PC-9 (cell line): ENCODE results near the gene HSPA9. TPM values are rescaled to one million over a fixed set of nuclear protein-coding genes. Genes with fewer than 3 reads are reported as not detected.

ENCODE experiments used
- BruUV-seq: library from RNA; stranded (reverse); fragments of 400-500 nt; replicated peaks from 2 replicates; lab custom pipeline; 2021; lab: Mats Ljungman, UMichigan
- CTCF ChIA-PET: fragments of 300-600 bp; sonication (Branson Sonifier 250); formaldehyde crosslinking; loops from one replicate; lab custom pipeline; 2022; ENCODE audit warnings: antibody characterized with exemption; lab: Charles Lee
- POLR2A ChIA-PET: fragments of 300-600 bp; sonication (Branson Sonifier 250); formaldehyde crosslinking; loops from one replicate; lab custom pipeline; 2022; ENCODE audit warnings: antibody characterized with exemption; ENCODE audit not compliant: unreplicated experiment; lab: Charles Lee
- DNase-seq, 2 experiments: peaks; one replicate each; pipeline versions ENCODE4 v3.0.0 to v3.0.0-alpha.2; 2015 to 2022; ENCODE audit warnings: mixed read lengths in 1 of 2
- H2AFZ ChIP-seq: fragments of 200-600 bp; sonication (generic); 2 replicates; pipeline ENCODE4 v1.8.1; 2017; ENCODE audit warnings: antibody characterized with exemption
- H3F3A ChIP-seq: fragments of 200-600 bp; sonication (generic); 2 replicates; pipeline ENCODE4 v1.8.1; 2017; ENCODE audit warnings: antibody characterized with exemption, mild to moderate bottlenecking, low read depth; ENCODE audit not compliant: insufficient read depth
- H3K27ac ChIP-seq: fragments of 200-600 bp; sonication (generic); 2 replicates; pipeline ENCODE4 v1.6.1; 2016; ENCODE audit warnings: mixed run types
- H3K27me3 ChIP-seq: fragments of 200-600 bp; sonication (generic); 2 replicates; pipeline ENCODE4 v1.6.1; 2016; ENCODE audit warnings: low read depth, mixed run types; ENCODE audit not compliant: insufficient read depth
- H3K36me3 ChIP-seq: fragments of 200-600 bp; sonication (generic); 2 replicates; pipeline ENCODE4 v1.6.1; 2016; ENCODE audit warnings: low read depth, mixed run types
- H3K4me1 ChIP-seq: fragments of 200-600 bp; sonication (generic); replicated peaks from 2 replicates; pipeline ENCODE4 v1.6.1; 2016; ENCODE audit warnings: mixed run types; ENCODE audit not compliant: insufficient read depth
- H3K4me2 ChIP-seq: fragments of 200-600 bp; sonication (generic); 2 replicates; pipeline ENCODE4 v1.6.1; 2017; ENCODE audit warnings: mixed run types
- H3K4me3 ChIP-seq: fragments of 200-600 bp; sonication (generic); 2 replicates; pipeline ENCODE4 v1.6.1; 2016; ENCODE audit warnings: mixed run types
- H3K79me2 ChIP-seq: fragments of 200-600 bp; sonication (generic); 2 replicates; pipeline ENCODE4 v1.6.1; 2017; ENCODE audit warnings: low read depth, mixed run types
- H3K9me2 ChIP-seq: fragments of 200-600 bp; sonication (generic); 2 replicates; pipeline ENCODE4 v1.8.1; 2017; ENCODE audit warnings: mild to moderate bottlenecking; ENCODE audit not compliant: insufficient read depth
- H3K9me3 ChIP-seq: fragments of 200-600 bp; sonication (generic); 2 replicates; pipeline ENCODE4 v1.8.1; 2016; ENCODE audit warnings: low read depth; ENCODE audit not compliant: insufficient read depth
- H4K20me1 ChIP-seq: fragments of 200-600 bp; sonication (generic); 2 replicates; pipeline ENCODE4 v1.8.1; 2017; ENCODE audit not compliant: insufficient read depth
- CTCF ChIP-seq: fragments of 200-600 bp; sonication (generic); conservative IDR thresholded peaks from 2 replicates; pipeline ENCODE4 v1.6.1; 2017; ENCODE audit warnings: mixed run types, antibody characterized with exemption, mild to moderate bottlenecking, moderate library complexity
- EZH2 ChIP-seq: fragments of 200-600 bp; sonication (generic); IDR thresholded peaks from 2 replicates; pipeline ENCODE4 v1.8.0; 2017; ENCODE audit warnings: antibody characterized with exemption, low read depth
- intact Hi-C: fragments of 100-400 bp; cut with micrococcal nuclease; formaldehyde crosslinking; loops from one replicate; pipeline ENCODE4 v1.10.0; 2022; ENCODE audit not compliant: unreplicated experiment
- total RNA-seq: library from RNA; stranded (reverse); gene quantifications from 2 replicates; pipeline ENCODE4 v1.2.3, GENCODE V29; 2021

Gene HSPA9
- total RNA-seq, 1 experiment from 2014 or later, result 256 TPM

- Histone ChIP-seq H2AFZ (no peak overlapping the region), H3F3A (no peaks in the 10 kb centered on the region), H3K27me3 (no peaks in the 10 kb centered on the region), H4K20me1 (no peaks in the 10 kb centered on the region), H3K36me3 (no peaks in the 10 kb centered on the region), H3K4me3 (no peak overlapping the region), H3K4me1 (no peaks in the 10 kb centered on the region), H3K9me2 (no peaks in the 10 kb centered on the region), H3K27ac (no peak overlapping the region), H3K79me2 (no peaks in the 10 kb centered on the region), H3K4me2 (no peak overlapping the region), H3K9me3 (no peaks in the 10 kb centered on the region)
- intact Hi-C loops, result no loop called here
- ChIA-PET CTCF (no interaction called here), POLR2A (no interaction called here)
- TF ChIP-seq EZH2 (no peak), CTCF (0 out of 2 replicates have a peak, but pooled peaks have one; percentile 21)
- no TSS peak for BruUV-seq
- no peak for DNase-seq
These were observed 20.1 kb upstream of the HSPA9 start for GRCh38 chr5:138595180-138595795.

- no TSS peak for BruUV-seq
- H2AFZ ChIP-seq, result no peak overlapping the region
- no peaks in the 10 kb centered on the region for H4K20me1 ChIP-seq
- H3K4me1 ChIP-seq, result no peaks in the 10 kb centered on the region
- no peaks in the 10 kb centered on the region for H3K36me3 ChIP-seq
- H3K9me3 ChIP-seq, result no peaks in the 10 kb centered on the region
- TF ChIP-seq EZH2 (no peak), CTCF (peak; percentile 56)
- CTCF ChIA-PET, result no interaction called here
- intact Hi-C loops, result no loop called here
- POLR2A ChIA-PET, result interaction anchor here (0.5 to 0.6 kb wide), 2 partner anchors 17 to 682 kb away, joined by 5 read pairs; no protein-coding TSS in a partner anchor
- H3K79me2 ChIP-seq, result no peaks in the 10 kb centered on the region
- H3K9me2 ChIP-seq, result no peaks in the 10 kb centered on the region
- no peak for DNase-seq
- H3K4me2 ChIP-seq, result no peak overlapping the region
- H3K4me3 ChIP-seq, result no peak overlapping the region
- no peaks in the 10 kb centered on the region for H3K27me3 ChIP-seq
- H3K27ac ChIP-seq, result no peak overlapping the region
- no peaks in the 10 kb centered on the region for H3F3A ChIP-seq
These were observed 19.3 kb upstream of the HSPA9 start for GRCh38 chr5:138594305-138595058.

- Histone ChIP-seq H3K4me3 (no peak overlapping the region), H3K4me2 (no peak overlapping the region), H3K4me1 (no peaks in the 10 kb centered on the region), H4K20me1 (no peaks in the 10 kb centered on the region), H3K79me2 (no peaks in the 10 kb centered on the region), H3F3A (no peaks in the 10 kb centered on the region), H3K27ac (no peak overlapping the region), H3K9me3 (no peaks in the 10 kb centered on the region), H3K9me2 (no peaks in the 10 kb centered on the region), H3K27me3 (no peaks in the 10 kb centered on the region), H3K36me3 (no peaks in the 10 kb centered on the region), H2AFZ (no peak overlapping the region)
- BruUV-seq, result no TSS peak
- DNase-seq, result peak in 1 of 2 experiments; percentile 43
- TF ChIP-seq CTCF, result no peak
- TF ChIP-seq EZH2, result no peak
- CTCF ChIA-PET, result no interaction called here
- intact Hi-C loops, result no loop called here
- POLR2A ChIA-PET, result interaction anchor here (0.6 kb wide), 1 partner anchor 12 kb away, joined by 4 read pairs; no protein-coding TSS in a partner anchor
These were observed 13.0 kb upstream of the HSPA9 start for GRCh38 chr5:138588013-138588788.
